KBM-7 (cell line): ENCODE results near the gene UBE2K.
"Not testable (repeated sequence)": the region's sequence is repeated elsewhere in the genome, so short reads cannot be mapped to it uniquely, and the experiment has no call there.

Experiments used
- DNase-seq: peaks from one replicate; pipeline ENCODE4 v3.0.0-alpha.2; 2015
- in situ Hi-C: fragments of 300-500 bp; cut with MboI; formaldehyde crosslinking; loops from 2 replicates; pipeline ENCODE4 v1.14.3; 2020; ENCODE audit warnings: low sequenced_read_pairs, low pct_unique_long_range_greater_than_20kb, mixed read lengths

Gene UBE2K

GRCh38 chr4:39697740-39698423, at the start of gene UBE2K:
UBE2K (plus strand) TSS chr4:39698136; CDS start chr4:39698328, 192 bp downstream.
- in situ Hi-C loops = no loop called here
- peak; percentile 90 for DNase-seq

GRCh38 chr4:39648213-39648612, 49.7 kb upstream of the UBE2K start:
- DNase-seq = no peak
- in situ Hi-C loops = no loop called here

- in situ Hi-C loops = no loop called here
- no peak for DNase-seq
Observed at GRCh38 chr4:39648827-39649558, 48.9 kb upstream of the UBE2K start.

GRCh38 chr4:39649639-39650265, 48.2 kb upstream of the UBE2K start:
- no peak for DNase-seq
- in situ Hi-C loops = no loop called here

- in situ Hi-C loops, DNase-seq: not testable (repeated sequence)
Observed at GRCh38 chr4:39651586-39651985, 46.4 kb upstream of the UBE2K start.

GRCh38 chr4:39655211-39655610, 42.7 kb upstream of the UBE2K start:
- in situ Hi-C loops = no loop called here
- DNase-seq = no peak

- DNase-seq = no peak
Observed at GRCh38 chr4:39655876-39656275, 42.1 kb upstream of the UBE2K start.

GRCh38 chr4:39656638-39657037, 41.3 kb upstream of the UBE2K start:
- in situ Hi-C loops, DNase-seq: not testable (repeated sequence)

More at GRCh38 chr4:39655876-39656275, 42.1 kb upstream of the UBE2K start:
- in situ Hi-C loops = no loop called here

- DNase-seq = no peak
- in situ Hi-C loops = no loop called here
Observed at GRCh38 chr4:39657465-39657864, 40.5 kb upstream of the UBE2K start.

GRCh38 chr4:39658756-39659155, 39.2 kb upstream of the UBE2K start:
- DNase-seq = no peak
- in situ Hi-C loops = no loop called here

- no peak for DNase-seq
- in situ Hi-C loops = no loop called here
Observed at GRCh38 chr4:39660045-39660444, 37.9 kb upstream of the UBE2K start.

GRCh38 chr4:39660757-39661156, 37.2 kb upstream of the UBE2K start:
- DNase-seq = no peak
- in situ Hi-C loops = no loop called here

GRCh38 chr4:39662683-39663082, 35.3 kb upstream of the UBE2K start:
- DNase-seq = no peak

GRCh38 chr4:39664828-39665731, 32.9 kb upstream of the UBE2K start:
- DNase-seq = no peak
- in situ Hi-C loops = no loop called here

More at GRCh38 chr4:39662683-39663082, 35.3 kb upstream of the UBE2K start:
- in situ Hi-C loops = no loop called here

- in situ Hi-C loops = no loop called here
- no peak for DNase-seq
Observed at GRCh38 chr4:39667706-39668105, 30.2 kb upstream of the UBE2K start.

- DNase-seq = no peak
- in situ Hi-C loops = no loop called here
Observed at GRCh38 chr4:39668887-39669286, 29.0 kb upstream of the UBE2K start.

- DNase-seq, in situ Hi-C loops: not testable (repeated sequence)
Observed at GRCh38 chr4:39670296-39670695, 27.6 kb upstream of the UBE2K start.

- in situ Hi-C loops, DNase-seq: not testable (repeated sequence)
Observed at GRCh38 chr4:39675681-39676080, 22.3 kb upstream of the UBE2K start.

GRCh38 chr4:39681003-39681402, 16.9 kb upstream of the UBE2K start:
- DNase-seq, in situ Hi-C loops: not testable (repeated sequence)
